GM18867 (cell line): Measurements from ENCODE around the gene SFN.
"Not testable (repeated sequence)": the region's sequence is repeated elsewhere in the genome, so short reads cannot be mapped to it uniquely, and the experiment has no call there.

Experiments
- ATAC-seq: cut with Tn5 transposase; IDR thresholded peaks from one replicate; pipeline ENCODE4 v1.9.1; 2021; ENCODE audit warnings: mild to moderate bottlenecking, moderate library complexity; ENCODE audit not compliant: unreplicated experiment

SFN gene

DNA sequence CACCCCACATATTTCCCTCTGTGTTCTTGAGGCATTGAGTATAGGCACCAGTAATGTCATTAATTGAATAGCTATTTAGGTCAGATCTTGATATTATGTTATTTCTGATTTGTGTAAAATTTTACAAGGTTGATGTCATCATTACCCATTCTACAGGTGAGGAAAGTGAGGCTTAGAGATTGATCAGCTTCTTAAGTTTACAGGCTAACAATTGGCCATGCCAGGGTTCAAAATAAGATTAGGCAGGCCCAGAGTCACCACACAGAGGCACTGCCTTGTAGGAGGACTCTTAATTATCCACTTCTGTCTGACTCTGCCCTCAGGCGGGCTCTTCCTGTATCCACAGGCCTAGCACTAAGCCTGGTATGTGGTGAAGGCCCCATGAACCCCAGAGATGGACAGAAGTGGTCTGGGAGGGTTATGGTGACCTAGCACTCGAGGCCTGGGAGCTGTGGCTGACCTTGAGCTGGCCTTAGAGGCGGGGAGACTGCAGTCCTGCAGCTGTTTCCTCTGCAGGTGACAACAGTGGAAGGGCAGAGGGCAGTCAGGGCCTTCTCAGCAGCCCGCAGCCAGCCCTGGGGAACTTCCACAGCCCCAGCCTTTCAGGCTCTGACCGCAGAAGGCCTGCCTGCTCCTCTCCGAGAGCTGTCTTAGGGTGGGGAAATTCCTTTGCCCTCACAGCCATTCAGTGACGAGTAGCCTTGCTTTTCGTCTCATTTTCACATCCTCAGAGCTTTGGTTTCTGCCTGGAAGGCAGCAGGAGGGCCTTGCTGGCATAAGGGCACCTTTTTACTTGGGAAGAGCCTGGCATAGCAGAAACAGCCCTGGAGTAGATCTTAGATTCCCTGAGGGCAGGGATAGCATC lies 24.2 kb upstream of the SFN start:
- ATAC-seq, result peak; percentile 90

DNA sequence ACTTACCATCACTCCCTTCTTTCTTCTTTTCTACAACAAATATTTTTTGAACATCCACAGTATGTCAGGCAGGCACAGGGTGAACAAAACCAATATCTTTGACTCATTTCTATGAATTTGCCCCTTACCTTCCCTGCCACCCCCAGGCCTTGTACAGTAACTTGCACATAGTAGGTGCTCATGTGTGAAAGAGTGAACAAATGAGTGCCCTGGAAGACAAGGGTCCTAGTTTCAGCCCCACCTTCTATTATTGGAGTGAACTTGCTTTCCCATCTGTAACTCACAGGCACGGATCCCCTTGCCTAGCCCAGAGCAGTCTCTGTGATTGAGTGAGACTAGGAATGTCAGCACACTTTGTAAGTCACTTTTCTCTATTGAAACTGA lies 23.6 kb upstream of the SFN start:
- ATAC-seq, result no peak

DNA sequence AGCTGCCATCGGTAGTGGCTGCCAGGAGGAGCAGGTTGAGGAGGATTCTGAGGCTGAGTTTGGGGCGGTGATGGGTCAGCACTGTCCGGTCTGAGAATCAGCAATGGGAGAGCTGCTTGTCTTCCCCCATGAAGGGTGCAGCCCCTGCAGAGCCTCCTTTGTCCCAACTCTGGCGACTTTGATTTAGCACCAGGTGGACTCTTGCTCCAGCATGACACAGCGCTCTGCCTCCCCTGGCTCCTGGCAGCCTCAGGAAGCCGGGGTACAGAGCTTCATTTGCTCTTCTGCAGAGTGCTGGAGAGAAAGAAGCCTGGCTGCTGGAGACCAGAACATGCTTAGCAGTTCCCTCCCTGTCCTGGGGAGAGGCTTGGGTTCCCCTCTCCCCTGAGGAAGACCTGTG lies 23.2 kb upstream of the SFN start:
- no peak for ATAC-seq

DNA sequence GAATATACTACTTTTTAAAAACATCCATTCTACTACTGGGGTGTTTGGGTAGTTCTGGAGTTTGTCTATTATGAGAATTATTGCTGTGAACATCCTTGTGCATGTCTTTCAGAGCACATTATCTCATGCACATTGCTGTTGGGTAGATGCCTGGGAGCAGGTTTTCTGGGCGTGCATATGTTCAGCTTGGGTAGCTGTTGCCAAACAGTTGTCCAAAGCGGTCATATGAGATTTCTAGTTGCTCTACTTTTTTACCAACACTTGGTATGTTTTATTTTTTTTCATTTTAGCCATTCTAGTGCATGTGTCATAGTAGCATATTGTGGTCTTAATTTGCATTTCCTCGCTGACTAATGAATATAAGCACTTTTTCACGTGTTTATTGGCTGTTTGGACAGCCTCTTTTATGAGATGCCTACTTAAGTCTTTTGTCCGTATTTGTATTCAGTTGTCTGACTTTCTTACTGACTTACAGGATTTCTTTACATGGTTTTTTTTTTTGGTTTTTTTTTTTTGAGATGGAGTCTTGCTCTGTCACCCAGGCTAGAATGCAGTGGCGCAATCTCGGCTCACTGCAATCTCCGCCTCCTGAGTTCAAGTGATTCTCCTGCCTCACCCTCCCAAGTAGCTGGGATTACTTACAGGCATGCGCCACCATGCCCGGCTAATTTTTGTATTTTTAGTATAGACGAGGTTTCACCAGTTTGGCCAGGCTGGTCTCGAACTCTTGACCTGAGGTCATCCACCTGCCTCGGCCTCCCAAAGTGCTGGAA lies 18.3 kb upstream of the SFN start:
- ATAC-seq, result no peak

DNA sequence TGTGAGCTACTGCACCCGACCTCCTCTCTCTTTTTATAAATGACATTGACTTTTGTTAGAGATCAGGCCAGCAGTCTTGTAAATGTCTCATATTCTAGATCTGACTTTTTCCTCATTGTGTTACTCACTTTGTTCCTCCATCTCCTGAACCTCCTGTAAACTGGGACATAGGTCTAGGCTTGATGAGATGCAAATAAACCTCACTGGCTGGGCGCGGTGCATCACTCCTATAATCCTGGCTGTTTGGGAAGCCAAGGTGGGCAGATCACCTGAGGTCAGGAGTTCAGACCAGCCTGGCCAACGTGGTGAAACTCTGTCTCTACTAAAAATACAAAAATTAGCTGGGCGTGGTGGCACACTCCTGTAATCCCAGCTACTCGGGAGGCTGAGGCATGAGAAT lies 15.1 kb upstream of the SFN start:
- not testable (repeated sequence) for ATAC-seq

DNA sequence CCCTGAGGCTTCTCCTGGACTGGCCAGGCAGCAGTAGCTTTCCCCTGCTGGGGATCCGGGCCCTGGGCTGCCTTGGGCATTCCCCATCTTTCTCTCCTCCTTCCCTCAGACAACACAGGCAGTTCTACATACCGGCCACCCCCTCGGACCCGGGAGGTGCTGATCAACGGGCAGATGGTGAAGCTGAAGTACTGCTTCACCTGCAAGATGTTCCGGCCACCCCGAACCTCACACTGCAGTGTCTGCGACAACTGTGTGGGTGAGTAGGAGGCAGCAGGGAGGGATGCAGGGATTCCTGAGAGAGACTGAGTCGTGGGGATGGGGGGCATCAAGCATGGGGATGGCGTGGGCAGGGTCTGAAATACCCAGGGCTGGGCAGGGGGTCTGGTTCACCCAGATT lies 14.4 kb upstream of the SFN start:
- no peak for ATAC-seq

DNA sequence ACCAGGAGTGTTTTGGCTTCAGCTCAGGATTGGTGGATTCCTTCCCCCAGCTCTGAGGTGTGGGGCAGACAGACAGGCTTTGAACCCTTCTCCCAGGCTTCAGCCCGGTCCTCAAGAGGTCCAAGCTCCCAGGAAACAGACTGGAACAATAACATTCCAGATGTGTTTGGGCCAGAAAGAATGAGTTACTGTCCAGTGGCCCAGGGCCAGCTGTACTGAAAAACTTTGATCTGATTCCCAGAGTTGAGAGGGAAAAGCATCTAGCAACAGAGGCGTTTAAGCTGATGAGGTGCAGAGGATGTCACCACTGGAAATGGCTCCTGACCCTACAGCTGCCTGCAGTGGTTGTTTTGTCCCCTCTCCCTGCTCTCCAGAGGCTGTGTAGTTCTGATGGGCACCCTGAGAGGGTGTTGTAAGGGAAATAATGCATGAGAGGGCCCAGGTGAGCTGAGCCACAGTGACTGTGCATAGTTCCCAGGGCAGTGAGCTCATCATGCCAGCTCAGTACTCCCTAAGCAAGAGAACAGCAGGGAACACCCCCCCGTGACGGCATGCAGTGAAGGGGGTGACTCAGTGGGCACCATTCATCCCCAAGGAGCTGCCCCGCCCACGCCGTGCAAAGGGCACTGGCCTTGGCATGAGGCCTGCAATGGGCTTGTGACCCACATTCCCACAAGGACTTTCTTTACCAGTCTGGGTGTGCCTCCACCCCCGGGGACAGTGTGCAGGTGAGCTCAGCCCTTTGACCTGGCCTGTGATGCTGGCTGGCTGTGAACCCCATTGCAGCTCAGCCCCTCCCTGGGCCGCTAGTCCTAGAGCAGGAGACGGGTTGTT lies 13.8 kb upstream of the SFN start:
- no peak for ATAC-seq

DNA sequence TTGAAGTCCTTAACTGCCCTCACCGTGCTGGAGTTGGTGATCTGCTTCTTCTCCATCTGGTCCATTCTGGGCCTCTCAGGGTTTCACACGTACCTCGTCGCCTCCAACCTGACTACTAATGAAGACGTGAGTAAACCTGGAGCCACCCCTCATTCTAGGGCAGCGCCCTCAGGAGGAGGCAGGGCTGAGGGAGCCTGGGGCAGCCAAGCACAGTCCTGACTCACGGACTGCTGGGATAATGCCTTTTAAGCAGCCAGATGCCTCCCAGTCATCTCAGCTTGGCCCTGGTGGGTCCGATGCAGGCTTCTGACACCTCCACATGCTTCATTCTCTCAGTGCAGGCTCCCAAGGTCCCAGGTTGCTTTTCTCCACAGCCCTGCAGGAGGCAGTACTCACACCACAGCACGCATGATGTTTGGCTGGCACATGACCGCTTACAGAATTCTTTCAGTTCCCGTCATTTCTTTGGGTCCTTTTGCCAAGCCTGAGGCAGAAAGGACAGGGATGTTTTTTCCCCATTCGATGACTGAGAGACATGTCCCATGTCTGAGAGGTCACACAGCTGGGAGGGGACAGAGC lies 11.8 kb upstream of the SFN start:
- ATAC-seq, result no peak

DNA sequence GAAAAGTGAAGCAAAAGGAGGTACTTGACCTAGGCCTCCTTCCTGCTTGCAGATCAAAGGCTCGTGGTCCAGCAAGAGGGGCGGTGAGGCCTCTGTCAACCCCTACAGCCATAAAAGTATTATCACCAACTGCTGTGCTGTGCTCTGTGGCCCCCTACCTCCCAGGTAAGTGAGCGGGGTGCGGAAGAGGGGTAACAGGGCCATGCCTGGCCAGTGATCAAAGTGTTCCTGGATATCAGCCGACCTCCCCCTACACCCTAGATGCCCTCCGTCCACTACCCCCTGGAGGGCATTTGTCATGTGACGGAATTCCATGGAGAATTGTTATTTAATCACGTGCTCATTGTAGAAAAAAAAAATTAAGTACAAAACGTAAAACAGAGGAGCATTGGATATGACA lies 10.2 kb upstream of the SFN start:
- ATAC-seq, result no peak

DNA sequence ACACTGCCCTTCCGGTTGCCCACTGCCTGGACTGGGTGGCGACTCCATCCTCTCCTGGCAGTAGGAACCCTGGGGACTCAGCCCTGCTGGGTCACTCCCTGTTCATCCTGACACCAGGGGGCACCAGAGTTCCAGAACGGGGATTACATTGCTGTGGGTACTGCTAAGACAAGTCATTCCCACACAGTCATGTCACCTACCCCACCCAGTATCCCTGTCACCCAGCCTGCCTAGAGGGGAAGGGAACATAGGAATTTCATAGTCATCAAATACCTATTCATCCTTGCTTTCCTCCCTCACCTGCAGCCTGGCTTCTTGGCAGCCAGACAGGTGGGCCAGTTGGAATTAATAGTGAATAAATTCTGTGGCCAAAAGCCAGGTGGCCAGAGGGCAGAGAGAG lies 9.8 kb upstream of the SFN start:
- no peak for ATAC-seq

DNA sequence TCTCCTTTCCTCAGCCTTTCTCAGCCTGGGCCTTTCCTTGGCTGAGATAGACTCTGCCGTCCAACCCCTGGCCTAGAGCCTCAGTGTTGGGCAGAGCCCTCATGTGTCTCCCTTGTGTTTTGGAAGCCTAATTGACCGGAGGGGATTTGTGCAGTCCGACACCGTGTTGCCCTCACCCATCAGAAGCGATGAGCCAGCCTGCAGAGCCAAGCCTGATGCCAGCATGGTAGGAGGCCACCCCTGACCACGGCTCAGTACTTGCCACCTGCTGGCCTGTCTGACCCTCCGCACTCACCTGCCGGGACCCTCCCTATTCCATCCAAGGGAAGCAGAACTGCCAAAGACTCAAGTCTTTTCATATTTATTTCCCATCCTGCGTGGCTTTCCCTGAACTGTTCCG lies 9.3 kb upstream of the SFN start:
- ATAC-seq, result no peak

DNA sequence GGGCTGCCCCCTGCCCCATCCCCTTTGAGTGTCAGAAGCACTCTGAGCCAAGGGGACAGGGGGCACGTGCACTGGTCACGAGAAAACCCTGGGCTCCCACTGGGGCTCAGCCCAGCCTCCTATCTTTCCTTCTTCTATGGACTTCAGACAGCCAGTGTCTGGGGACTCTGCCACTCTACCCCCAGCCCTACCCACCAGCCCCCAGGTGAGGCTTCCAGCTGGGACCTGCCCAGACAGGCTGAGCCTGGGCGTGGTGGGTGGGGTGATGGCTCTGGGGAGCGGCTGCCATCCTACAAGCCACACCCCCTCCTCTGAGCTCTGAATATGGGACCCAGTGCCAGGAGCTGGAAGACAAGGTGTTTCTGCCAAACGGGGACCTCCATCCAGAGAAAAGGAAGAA lies 8.0 kb upstream of the SFN start:
- no peak for ATAC-seq

DNA sequence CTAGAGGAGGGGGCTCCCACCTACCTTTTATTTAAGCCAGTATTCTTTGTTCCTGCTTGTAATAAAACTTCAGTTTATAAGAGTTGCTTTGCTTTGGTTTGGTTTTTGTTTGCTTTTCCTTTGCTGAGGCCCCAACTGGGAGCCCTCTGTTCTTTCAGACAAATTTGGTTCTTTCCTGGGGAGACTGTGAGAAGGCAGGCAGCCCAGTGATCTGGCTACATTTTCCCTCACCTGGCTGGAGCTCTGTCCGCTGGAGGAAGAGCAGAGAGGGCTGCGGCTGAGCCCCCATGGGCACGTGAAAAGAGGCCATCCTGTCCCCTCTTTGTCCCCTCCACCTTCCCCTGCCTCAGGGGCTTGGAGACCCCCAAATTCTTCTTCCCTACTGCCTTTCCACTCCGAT lies 7.3 kb upstream of the SFN start:
- ATAC-seq, result no peak

DNA sequence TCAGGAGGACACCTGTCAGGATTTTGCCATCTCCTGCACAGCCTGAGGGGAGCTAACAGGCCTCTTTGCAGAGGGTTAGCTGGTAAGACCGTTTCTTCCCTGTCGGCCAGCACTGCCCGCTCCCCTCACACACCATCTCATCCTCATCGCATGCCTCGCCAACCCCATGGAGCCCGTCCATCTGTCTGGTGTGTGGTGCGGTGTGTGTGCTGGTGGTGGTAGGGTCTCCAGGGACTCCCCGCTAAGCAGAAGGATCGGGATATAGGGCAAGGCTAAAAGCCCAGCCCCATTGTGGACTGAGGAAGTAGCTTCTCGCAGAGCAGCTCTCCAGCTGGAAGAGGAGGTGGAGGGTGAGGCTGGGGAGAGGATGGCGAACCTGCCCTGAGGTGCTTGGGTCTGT lies 6.8 kb upstream of the SFN start:
- ATAC-seq, result no peak

DNA sequence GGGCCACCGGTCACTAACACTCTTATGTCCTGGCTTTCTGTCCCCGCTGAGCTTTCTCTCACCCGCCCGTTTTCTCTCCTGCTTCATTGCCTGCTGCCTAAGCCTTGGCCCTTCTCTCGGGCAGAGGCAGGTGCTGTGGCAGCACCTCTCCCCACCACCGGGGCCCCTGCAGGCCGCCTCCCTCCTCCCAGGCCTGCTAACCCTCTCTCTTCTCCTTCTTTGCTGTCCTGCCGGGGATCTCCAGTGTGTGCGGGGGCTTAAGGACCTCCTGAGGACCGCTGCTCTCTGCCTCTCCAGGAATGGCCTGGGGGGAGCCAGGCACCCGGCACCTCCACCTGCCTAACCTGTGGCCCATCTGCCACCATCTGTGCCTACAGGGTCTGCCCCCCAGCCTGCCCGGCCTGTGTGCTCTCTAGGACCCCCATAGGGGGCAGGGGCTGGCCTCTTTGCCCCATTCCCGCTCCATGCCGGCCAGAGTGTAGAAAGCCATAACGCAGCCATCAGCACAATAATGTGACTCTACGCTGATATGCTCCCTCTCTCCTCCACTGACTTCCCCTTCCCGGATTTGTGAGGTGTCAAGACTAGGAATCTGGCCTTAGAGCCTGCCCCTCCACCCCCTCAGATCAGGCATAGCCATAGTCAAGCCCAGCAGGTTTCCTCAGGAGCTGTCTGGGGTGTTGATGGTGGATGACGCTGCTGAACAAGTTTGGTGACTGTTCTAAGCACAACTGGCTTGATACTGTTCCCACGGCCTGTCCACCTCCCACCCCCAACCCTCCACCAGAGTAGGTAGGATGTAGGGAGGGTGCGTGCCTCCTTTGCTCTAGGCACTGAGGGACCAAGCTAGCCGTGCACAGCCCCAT lies 6.1 kb upstream of the SFN start:
- no peak for ATAC-seq

DNA sequence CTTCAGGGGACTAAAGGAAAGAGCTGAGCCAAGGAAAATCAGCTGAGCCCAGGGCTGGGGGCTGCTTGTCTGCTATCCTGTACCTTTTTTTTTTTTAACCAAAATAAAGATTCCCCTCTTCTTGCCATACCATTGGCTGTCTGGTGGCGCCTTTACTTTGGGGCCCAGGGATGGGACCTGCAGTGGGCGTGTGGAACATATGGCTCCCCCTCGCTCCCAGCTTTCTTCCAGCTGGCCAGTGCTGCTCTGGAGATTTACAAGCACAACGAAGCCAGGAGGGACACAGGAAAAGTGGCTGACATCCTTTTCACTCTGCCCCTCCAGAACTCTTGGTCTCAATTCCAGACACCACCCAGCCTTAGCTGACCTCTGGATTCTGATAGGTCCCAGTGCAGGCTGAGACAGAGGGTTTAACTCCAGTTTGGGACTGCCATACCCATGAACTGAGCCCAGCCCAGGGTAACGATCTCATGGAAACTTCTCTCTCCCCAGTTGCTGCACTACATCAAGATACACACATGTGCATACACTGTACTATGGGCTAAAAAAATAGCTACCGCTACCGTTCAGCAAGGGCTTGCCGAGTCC lies 5.4 kb upstream of the SFN start:
- no peak for ATAC-seq

DNA sequence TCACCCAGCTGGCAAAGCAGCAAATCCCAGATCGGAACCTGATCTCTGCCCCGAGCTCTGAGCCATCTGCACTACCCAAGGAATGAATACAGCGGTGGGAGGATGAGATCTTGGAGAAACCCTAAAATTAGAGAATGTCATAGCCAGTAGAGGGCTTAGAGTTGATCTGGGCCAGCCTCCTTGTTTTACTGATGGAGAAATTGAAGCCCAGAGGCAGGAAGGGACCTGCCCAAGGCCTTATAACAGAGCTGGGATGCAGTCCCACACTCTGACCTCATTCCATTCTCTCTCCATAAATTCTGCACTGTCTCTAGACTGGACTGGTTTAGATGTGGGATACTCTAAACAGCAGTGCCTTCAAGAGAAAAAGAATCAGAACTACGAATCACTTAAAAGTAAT lies 4.8 kb upstream of the SFN start:
- no peak for ATAC-seq

DNA sequence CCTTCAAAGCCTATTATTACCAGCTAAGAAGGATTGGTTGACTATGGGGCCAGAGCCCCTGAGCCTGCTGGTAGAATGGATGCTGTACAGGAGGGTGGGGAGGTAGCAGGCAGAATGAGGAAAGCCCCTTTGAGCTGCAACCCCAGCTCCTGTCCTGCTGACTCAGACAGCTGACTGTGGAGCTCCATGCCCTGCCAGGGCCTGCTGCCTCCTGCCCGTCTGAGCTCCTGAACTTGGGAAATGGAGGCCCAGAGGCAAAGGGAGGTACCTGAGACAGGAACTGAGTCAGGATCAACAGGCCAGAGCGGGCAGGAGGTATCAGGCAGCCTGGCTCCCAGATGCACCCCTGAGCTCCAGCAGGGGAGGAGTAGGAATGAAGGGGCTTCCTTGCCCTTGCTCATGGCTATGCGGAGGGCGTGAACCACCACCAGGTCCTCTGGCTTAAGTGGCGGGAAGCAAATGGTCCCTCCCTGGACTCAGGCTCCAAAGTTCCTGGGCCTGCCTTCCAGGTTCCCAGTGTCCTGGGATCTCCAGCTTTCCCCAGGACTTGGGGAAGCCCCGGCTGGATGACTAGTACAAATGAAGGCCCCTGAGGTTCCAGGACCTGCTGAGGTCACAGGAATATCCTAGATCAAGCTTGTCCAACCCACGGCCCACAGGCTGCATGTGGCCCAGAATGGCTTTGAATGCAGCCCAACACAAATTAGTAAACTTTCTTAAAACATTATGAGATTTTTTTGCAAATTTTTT lies 3.9 kb upstream of the SFN start:
- ATAC-seq, result no peak

DNA sequence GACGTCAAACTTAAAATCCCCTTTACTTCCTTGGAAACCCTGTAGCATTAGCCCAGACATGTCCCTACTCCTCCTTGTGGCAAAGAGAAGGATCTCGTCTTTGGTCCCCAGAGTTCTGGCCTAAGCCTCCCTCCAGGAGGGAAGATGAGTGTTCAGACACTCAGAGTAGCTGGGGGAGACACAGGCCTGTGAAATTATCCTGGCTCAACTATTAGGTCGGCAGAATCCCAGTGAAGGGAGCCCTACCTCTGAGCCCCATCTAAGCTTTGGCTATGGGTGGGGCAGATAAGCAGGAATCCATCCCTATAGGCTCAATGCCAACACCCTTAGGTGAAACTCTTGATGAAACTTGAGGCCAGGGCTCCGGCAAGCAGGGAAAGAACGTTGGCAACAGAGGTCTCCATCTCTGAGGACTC lies 1.7 kb upstream of the SFN start:
- no peak for ATAC-seq
